Measurements from ENCODE around the gene BCL3.
"Not testable (repeated sequence)": the region's sequence is repeated elsewhere in the genome, so short reads cannot be mapped to it uniquely, and the experiment has no call there.

The BCL3 gene

DNA sequence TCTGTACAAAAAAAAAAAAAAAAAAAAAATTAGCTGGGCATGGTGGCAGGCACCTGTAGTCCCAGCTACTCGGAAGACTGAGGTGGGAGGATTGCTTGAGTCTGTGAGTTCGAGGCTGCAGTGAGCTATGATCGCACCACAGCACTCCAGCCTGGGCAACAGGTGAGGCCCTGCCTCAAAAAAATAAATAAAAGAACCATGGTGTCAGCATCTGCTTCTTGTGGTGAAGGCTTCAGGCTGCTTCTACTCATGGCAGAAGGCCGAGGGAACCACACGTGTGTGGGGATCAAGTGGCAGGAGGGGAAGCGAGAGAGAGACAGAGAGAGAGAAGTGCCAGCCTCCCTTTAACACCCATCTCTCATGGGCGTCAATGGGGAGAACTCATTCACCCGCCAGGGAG lies 13.5 kb downstream of the BCL3 start:
- no peak for DNase-seq

DNA sequence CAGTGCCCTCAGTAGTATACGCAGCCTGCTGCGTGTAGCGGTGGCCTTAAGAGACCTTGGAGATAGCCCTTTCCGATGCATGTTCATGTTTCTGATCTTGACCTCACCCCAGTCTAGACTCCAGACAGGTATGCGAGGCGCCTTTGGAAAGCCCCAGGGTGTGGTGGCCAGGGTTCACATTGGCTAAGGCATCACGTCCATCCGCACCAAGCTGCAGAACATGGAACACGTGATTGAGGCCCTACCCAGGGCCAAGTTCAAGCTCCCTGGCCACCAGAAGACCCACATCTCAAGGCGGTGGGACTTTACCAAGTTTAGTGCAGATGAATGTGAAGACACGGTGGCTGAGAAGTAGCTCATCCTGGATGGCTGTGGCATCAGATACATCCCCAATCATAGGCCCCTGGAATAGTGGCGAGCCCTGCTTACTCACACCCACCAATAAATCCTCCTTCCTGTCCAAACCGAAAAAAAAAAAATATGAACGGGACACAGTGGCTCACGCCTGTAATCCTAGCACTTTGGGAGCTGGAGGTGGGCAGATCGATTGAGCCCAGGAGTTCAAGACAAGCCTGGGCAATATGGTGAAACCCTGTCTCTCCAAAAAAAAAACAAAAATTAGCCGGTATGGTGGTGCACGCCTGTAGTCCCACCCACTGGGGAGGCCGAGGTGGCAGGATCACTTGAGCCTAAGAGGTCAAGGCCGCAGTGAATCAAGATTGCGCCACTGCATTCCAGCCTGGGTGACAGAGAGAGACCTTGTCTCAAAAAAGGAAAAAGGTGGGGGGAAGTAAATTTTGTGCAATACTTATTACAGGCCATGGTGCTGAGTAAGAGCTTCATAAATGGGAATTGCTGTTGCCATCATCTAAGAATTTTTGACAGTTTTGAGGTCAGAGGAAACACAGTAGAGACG lies 16.8 kb downstream of the BCL3 start:
- DNase-seq = no peak

DNA sequence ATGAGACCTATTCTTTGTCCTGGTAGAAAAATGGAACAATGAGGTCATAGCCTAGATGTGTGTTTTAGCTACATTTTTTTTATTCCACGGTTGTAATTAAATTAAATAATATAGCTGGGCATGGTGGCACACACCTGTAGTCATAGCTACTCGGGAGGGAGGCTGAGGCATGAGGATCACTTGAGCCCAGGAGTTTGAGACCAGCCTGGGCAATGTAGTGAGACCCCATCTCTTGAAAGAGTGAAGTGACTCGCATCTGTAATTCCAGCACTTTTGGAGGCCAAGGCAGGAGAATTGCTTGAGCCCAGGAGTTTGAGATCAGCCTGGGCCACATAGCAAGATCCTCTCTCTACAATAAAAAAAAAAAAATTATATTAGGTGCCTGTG lies 17.4 kb downstream of the BCL3 start:
- DNase-seq = no peak

DNA sequence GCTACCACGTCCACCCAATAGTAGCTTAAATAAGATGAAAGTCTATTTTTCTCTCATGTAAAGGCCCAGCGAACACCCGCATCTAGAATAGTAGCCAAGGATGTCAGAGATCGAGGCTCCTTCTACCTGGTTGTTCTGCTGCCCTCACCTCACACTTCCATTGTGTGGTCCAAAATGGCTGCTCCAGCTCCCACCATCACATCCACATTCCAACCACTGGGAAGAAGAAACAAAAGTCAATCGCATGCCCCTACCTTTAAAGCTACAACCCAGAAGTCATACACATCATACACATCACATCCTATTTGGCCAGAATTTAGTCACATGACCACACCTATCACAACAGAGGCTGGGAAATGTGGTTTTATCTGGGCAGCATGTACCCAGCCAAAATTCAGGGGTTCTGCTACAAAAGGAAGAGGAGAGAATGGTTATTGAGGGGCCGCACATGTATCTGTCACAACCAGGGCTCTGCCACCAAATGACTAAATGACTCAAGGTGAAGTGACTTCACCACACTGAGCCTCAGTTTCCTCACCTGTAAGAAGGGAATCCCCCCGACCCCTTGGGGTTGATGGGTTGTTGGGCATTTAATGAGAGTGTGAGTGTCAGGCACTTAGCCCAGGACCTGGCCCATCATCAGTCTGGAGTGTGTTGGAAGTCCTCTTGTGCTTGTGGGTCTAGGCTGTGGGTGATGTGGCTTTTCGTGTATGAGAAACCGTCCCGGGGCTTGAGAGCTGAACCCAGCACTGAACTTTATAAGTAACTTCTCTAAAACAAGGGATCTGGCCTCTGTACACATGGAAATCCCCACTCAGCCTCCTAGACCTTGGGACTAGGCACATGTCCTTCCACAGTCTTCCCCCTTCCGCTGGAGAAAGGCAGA lies 19.0 kb downstream of the BCL3 start:
- DNase-seq = no peak

DNA sequence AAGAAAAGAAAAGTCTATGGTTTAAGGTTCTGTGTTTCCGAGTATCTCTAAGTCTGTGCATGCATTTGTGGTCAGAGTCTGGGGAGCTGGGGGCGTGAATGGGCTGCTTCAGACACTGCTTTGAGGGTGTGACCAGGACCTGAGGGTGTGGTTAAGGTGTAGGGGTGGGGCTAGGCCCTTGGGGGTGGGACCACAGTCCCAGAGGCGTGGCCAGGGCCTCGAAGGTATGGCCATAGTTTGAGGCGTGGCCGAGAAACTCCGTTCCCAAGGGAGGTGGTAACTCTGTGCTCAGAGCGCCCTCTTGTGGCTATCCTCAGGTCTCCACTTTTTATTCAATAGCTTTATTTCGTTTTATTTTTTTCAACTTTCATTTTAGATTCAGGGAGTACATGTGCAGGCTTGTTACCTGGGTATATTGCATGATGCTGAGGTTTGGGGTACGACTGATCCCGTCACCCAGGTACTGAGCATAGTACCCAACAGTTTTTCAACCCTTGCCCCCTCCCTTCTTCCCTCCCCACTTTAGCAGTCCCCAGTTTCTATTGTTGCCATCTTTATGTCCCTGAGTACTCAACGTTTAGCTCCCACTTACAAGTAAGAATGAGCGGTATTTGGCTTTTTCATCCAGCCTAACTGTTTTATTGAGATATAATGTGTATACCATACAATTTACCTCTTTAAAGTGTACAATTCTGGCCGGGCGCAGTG lies 22.2 kb downstream of the BCL3 start:
- peak; percentile 99 for DNase-seq

DNA sequence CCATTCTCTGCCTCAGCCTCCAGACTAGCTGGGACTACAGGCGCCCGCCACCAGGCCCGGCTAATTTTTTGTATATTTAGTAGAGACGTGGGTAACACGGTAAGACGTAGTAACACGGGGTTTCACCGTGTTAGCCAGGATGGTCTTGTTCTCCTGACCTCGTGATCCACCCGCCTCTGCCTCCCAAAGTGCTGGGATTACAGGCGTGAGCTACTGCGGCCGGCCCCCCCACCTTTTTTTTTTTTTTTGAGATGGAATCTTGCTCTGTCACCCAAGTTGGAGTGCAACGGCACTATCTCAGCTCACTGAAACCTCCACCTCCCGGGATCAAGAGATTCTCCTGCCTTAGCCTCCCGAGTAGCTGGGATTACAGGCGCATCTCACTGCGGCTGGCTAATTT lies 23.6 kb downstream of the BCL3 start:
- DNase-seq = not testable (repeated sequence)

DNA sequence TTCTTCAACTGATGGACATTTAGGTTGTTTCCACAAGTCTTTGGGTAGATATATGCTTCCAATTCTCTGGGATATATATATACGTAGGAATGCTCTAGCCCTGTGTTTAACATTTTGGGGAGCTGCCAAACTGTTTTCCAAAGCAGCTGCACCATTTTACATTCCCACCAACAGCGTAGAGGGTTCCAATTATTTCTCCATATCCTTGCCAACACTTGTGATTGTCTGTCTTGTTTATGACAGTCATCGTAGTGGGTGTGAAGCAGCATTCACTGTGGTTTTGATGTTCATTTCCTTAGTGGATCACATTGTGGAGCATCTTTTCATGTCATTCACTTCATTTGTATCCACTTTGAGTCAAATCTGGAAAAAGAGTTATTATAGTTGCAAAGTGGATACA lies 24.5 kb downstream of the BCL3 start:
- no peak for DNase-seq

DNA sequence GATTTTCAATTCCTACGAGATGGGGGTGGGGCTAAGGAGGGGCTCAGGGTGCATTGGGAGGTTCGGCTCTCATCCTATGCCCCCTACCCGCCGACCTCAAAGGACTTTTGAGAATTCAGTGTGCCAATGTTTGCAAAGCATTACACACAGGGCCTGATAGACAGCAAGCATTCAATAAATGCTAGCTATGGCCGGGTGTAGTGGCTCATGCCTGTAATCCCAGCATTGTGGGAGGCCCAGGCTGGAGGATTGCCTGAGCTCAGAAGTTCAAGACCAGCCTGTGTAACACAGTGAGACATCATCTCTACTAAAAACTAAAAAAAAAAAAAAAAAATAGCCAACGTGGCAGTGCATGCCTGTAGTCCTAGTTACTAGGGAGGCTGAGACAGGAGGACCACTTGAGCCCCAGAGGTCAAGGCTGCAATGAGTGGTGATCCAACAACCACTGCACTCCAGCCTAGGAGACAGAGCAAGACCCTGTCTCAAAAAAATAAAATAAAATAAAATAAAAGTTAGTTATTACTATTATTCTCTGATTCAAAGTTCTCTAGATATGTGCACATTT lies 27.2 kb downstream of the BCL3 start:
- no peak for DNase-seq

DNA sequence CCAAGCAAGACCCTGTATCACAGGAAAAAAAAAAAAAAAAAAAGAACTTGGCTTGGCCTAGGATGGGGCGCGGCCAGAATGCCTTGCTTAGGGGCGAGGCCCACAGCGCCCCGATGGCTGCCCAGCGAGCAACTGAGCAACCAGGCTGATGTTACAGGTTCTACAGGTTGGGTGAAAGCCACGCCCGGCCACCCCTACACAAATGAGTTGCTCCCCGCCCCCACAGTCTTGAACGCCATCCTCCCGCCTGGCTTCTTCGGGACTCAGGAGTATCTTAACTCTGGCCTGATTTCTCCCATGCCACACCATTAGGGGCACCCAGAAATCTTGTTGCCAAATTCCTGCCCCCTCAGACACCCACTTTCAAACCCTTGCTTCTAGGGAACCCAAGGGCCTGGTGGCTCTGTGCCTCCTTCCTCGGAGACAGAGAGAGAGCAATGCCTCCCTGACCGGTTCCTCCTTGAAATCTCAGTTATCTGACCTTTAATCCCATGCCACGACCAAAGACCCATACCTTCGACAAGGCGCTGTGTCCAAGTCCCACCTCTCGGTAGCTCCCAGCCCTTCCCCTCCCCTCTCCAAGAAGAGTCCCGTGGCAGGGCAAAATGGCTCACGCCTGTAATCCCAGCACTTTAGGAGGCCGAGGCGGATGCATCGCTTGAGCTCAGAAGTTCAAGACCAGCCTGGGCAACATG lies 28.0 kb downstream of the BCL3 start:
- no peak for DNase-seq

DNA sequence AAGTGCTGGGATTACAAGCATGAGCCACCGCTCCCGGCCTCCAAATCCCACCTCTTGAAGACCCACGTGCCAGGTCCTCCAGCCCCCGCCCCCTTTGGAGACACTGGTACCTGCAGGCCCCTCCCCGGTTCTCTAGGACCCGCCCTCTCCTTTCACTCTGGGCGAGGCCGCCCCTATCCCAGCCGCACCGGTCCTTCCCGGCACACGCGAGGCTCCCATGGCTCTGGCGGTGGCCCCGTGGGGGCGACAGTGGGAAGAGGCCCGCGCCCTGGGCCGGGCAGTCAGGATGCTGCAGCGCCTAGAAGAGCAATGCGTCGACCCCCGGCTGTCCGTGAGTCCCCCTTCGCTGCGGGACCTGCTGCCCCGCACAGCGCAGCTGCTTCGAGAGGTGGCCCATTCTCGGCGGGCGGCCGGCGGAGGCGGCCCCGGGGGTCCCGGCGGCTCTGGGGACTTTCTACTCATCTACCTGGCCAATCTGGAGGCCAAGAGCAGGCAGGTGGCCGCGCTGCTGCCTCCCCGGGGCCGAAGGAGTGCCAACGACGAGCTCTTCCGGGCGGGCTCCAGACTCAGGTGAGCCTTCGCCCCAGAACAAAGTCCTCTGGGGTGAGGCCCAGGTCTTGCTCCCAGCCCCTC lies 29.3 kb downstream of the BCL3 start, which contains the start of gene CBLC:
CBLC (plus strand) TSS at position 176 of the 633 bp plus-strand sequence; CDS start at position 218, 42 bp downstream.
- no peak for DNase-seq

DNA sequence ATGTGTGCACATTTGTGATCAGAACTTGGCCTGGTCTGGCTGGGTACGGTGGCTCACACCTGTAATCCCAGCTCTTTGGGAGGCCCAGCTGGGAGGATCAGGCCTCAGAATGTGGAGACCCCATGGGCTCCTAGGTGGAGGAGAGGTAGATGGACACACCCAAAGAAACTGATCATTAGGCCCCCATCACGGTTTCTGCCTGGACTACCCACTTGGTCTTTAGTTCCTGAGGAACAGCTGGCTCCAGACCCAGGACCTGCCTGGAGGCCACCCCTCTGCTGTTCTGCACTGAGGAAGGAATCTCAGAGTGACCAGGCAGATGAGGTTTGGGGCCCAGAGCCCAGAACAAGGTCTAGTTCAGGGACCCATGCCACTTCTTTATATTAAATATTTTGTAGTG lies 30.6 kb downstream of the BCL3 start:
- no peak for DNase-seq

DNA sequence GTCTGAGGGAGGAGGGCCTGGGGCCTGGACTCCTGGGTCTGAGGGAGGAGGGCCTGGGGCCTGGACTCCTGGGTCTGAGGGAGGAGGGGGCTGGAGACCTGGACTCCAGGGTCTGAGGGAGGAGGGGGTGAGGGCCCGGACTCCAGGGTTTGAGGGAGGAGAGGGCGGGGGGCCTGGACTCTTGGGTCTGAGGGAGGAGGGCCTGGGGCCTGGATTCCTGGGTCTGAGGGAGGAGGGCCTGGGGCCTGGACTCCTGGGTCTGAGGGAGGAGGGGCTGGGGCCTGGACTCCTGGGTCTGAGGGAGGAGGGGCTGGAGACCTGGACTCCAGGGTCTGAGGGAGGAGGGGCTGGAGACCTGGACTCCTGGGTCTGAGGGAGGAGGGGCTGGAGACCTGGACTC lies 33.2 kb downstream of the BCL3 start:
- not testable (repeated sequence) for DNase-seq

DNA sequence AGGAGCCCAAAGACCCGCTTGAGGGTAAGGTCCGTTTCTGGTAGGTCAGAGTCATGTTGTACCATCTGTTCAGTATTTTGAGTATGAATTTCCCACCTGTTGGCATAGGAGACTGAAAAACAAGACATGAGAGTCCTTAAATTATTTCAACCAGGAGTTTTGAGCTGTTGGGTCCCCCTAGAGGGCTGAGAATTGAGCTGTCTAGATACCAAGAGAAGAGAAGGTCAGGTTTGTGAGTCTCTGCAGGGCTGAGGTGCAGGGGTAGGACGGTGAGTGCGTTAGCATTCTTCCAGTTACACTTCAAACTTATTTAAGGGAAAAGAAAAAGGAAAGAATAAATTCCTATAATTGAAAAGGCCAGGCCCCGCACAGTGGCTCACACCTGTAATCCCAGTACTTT lies 34.2 kb downstream of the BCL3 start:
- DNase-seq = peak; percentile 35

DNA sequence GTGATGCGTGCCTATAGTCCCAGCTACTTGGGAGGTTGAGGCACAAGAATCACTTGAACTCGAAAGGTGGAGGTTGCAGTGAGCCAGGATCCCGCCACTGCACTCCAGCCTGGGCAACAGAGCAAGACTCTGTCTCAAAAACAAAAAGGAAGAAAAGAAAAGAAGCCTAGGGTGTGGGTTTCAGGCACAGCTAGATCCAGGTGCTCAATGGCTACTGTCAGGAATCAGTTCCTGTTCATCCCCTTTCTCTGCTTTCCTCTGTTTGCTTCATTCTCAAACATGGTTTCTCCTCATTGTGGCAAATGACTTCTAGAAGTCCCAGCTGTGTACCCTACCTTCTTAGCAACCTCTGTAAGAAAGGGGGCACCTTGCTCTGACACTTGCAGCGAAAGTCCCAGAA lies 35.0 kb downstream of the BCL3 start:
- DNase-seq = no peak

DNA sequence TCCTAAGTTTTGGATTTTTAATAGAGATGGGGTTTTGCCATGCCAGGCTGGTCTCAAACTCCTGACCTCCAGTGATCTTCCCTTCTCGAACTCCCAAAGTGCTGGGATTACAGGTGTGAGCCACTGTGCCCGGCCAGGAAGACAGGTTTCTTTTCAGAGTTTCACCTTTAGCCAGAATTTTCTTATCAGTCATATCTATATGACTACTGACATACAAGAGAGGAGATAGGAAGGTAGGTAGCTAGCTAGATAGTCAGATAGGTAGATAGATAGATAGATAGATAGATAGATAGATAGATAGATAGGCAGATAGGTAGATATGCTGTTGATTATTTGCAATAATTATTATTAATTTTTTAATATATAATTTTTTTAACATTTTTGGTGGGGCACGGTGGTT lies 36.8 kb downstream of the BCL3 start:
- DNase-seq = no peak

DNA sequence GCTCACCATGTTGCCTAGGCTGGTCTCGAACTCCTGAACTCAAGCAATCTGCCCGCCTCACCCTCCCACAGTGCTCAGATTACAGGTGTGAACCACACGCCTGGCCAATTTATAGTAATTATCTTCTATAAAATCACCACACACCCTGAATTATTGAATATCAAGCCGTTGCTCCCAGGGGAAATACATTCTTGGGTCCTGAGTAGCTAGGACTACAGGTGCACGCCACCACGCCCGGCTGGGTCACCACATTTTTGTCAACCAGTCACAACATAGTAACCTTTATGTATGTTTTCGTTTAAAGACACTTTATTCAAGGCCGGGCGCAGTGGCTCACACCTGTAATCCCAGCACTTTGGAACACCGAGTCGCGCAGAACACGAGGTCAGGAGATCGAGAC lies 37.5 kb downstream of the BCL3 start:
- no peak for DNase-seq

DNA sequence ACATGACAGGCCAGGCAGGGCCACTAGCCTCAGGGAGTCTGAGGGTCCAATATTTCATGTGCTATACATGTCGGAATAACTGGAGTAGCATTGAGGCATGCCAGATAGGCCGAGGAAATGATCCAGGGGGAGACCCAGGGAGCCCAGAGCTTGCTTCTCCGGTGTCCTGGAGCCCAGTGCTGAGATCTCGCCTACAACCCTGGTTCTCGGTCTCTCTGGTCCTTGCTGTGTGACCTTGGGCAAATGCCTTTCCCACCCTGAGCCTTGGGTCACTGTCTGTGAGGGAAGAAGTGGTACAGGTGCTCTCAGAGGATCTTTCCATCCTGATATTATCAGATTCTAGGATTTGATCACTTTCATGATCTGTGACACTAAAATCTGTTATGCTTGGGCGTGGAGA lies 40.5 kb downstream of the BCL3 start:
- DNase-seq = no peak

DNA sequence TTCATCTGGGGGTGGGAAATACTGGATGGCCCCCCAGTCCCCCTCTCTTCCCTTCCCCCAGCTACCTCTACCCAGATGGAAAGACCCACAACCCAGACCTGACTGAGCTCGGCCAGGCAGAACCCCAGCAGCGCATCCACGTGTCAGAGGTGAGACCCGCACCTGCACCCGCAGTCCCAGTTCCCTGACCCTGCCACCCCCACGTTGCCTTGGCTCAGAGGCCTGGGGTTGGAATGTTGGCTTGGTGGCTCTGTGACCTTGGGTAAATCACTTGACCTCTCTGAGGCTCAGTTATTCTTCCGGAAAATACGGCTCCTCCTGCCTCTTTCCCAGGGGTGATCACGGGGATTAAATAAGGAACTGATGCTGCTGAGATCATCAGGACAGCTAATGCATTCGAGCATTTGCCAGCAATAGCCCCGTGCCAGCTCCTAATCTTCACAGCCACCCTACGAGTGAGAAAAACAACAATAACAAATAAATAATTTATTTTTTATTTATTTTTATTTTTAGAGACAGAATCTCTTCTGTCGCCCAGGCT lies 41.5 kb downstream of the BCL3 start:
- DNase-seq = no peak

DNA sequence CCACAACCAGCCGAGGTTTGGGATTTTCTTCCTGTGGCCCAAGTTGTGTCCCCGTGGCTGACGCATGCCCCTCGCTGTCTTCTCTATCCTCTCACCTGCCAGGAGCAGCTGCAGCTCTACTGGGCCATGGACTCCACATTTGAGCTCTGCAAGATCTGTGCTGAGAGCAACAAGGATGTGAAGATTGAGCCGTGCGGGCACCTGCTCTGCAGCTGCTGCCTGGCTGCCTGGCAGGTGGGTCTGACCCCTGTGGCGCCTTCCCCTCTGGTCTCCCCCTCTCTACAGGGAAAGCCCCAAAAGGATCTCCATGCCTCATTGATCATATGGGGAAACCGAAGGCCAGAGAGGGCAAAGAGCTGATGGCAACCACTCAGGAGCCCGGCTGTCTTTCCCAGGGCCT lies 43.8 kb downstream of the BCL3 start:
- no peak for DNase-seq

DNA sequence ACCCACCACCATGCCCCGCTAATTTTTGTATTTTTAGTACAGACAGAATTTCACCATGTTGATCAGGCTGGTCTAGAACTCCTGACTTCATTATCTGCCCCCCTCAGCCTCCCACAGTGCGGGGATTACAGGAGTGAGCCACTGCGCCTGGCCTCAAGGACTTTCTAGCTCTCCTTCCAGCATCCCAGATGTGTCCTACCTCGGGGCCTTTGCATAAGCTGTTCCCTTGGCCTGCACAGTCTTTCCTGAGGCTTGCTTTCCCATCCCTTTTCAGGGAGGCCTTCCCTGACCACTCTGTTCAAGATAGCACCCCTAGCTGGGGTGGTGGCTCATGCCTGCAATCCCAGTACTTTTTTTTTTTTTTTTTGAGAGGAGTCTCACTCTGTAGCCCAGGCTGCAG lies 46.1 kb downstream of the BCL3 start:
- no peak for DNase-seq

DNA sequence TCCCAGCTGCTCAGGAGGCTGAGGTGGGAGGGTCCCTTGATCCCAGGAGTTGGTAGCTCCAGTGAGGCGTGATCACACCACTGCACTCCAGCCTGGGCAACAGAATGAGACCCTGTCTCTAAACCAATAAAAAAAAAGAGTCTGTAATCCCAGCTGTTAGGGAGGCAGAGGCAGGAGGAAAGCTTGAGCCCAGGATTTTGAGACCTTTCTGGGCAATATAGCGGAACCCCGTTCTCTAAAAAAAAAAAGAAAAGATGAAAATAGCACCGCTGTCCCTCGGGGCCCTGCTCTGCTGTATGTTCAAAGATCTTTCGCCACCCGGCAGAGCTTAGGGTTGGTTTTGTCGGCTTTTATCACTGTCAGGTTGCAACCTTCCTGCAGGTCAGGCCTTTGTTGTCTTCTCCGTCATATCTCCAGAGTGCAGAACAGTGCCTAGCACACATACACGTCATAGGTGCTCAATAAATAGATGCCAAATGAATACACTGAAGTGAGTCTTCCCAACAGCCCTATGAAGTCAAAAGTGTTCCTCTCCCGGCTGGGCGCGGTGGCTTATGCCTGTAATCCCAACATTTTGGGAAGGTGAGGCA lies 47.0 kb downstream of the BCL3 start:
- no peak for DNase-seq
